ENCODE results near the gene POLA2. TPM values are rescaled to one million over a fixed set of nuclear protein-coding genes. Genes with fewer than 3 reads are reported as not detected.

Gene POLA2
- total and polyA plus RNA-seq, 9 of the 15 experiments (the other 6 are each of a cell fraction or from before 2014, with no cell fraction given) = 2.7 to 134 (median 44.4) TPM

GRCh38 chr11:65280646-65281045 is 18.9 kb downstream of the POLA2 start:
- ATAC-seq (no peak), FAIRE-seq (no peak), DNase-seq (ENCODE audit: extremely low read depth in 1 of 4, low spot score in 3 of 4) (no peak)
- no peaks in the 10 kb centered on the region for H4K20me1 ChIP-seq (replicated peaks; ENCODE audit: control insufficient read depth, insufficient read depth, low read length)
- in situ Hi-C loops (cut with MboI) = no loop called here
- POLR2A ChIA-PET = interaction anchor here (0.7 to 1.5 kb wide), 5 partner anchors 9 to 154 kb away, joined by 3 to 4 read pairs (median 4); partner anchors contain the start of gene POLA2
- H3K27me3 ChIP-seq (ENCODE audit: control insufficient read depth in 2 of 2, insufficient read depth in 2 of 2, low read length in 2 of 2) = no peaks in the 10 kb centered on the region
- CTCF ChIA-PET (ENCODE audit: low intra/inter-chr PET ratio) = no interaction called here
- H3K4me2 ChIP-seq (ENCODE audit: insufficient read depth, low read length) = no peak overlapping the region
- peaks cover 99% of the 10 kb centered on the region for H3K36me3 ChIP-seq (ENCODE audit: control insufficient read depth, insufficient read depth, low read length)
- TF ChIP-seq DEAF1 (CRISPR knock-in tag; IDR thresholded peaks at IDR 0.05) (no peak), KAT7 (CRISPR knock-in tag; IDR thresholded peaks at IDR 0.05; ENCODE audit: borderline replicate concordance) (no peak), SAP30 (IDR thresholded peaks at IDR 0.05; ENCODE audit: borderline replicate concordance, insufficient read depth, low read depth, low read length, poor library complexity, severe bottlenecking) (no peak), MTA2 (IDR thresholded peaks at IDR 0.05; ENCODE audit: low read depth) (no peak), MED1 (CRISPR knock-in tag; IDR thresholded peaks at IDR 0.05; ENCODE audit: borderline replicate concordance) (no peak), STAT6 (CRISPR knock-in tag; IDR thresholded peaks at IDR 0.05) (no peak), FOXJ3 (CRISPR knock-in tag; IDR thresholded peaks at IDR 0.05) (no peak), ZNF717 (CRISPR knock-in tag; IDR thresholded peaks at IDR 0.05) (no peak)
- no peak overlapping the region for H2AFZ ChIP-seq (ENCODE audit: low read depth, low read length)
- H3K4me3 ChIP-seq = no peak overlapping the region
- no peaks in the 10 kb centered on the region for H3K9me1 ChIP-seq (ENCODE audit: control insufficient read depth, insufficient read depth, low read length)
- no peak overlapping the region for H3K27ac ChIP-seq (ENCODE audit: extremely low read depth, low read depth, low read length)
- no peak overlapping the region for H3K9ac ChIP-seq (ENCODE audit: insufficient read depth in 1 of 2, low read depth in 2 of 2, low read length in 2 of 2)
- H3K9me3 ChIP-seq (replicated peaks; ENCODE audit: control insufficient read depth, insufficient read depth, low read depth, low read length) = no peaks in the 10 kb centered on the region
- BruUV-seq (replicated peaks) = no TSS peak
- WGBS (ENCODE audit: insufficient coverage, low coverage, missing lambda C conversion rate) = 94% methylated on average over 4 of the region's 4 CpGs
- peaks cover 0 to 5% of the 10 kb centered on the region in 2 experiments; a peak in 3 of 5 replicates for H3K4me1 ChIP-seq (replicated peaks in 1 of 2; ENCODE audit: control insufficient read depth in 2 of 2, insufficient read depth in 2 of 2, low read length in 2 of 2)
- H3K79me2 ChIP-seq (ENCODE audit: control insufficient read depth, insufficient read depth, low read length) = peaks cover 3% of the 10 kb centered on the region; the same call in 1 of the 3 replicates
- intact Hi-C loops (cut with micrococcal nuclease) = no loop called here
